ENCODE results near the gene GPATCH3.

DNA sequence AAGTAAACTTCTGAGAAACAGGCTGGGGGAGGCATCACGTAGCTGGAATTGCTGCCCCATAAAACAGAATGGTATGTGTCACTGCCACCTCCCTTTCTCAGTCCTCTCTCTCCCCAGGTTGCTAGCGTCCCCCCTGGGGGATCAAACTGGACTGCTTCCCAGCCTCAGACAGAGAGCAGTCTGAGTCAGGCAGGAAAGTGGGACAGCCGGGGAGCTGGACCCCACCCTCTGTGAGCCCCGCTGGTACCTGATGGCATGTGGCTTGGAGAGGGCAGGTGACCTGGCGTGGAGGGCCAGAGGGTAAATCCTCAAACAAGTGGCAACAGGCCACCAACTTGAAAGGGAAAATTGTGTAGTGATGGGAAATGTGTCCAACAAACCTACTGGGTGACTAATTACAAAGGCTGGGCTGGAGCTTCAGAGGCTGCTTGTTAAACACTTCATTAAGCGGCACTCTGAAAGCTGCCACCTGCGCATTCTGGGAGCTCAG, 38.3 kb downstream of the GPATCH3 start:
- TF ChIP-seq EZH2 (IDR thresholded peaks at IDR 0.05; ENCODE audit: insufficient read depth, poor library complexity, severe bottlenecking) (no peak), EZH2phosphoT487 (IDR thresholded peaks at IDR 0.05; ENCODE audit: insufficient read depth, low read depth) (no peak)

All from GM23248 (cell line).